ENCODE data around the gene MACROD2.

DNA sequence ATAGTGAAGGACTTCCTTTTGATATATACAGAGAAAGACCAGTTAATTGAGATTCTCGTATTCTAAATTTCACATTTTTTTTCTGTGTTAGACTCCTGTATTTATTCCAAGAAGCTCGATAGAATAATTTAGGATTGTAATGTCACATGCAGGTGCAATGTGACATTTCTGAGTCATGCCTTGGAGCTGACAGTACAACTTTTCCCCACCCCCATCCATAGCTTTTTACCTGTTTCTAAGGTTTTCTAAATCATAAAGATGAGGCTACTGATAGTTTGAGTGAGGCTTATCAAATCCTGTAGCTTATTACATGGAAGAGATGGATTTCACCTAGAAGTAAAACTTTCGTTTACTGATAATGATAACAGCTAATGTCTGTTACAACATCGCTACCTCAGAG, 304.5 kb downstream of the MACROD2 start:
- TF ChIP-seq, protein P1, sequence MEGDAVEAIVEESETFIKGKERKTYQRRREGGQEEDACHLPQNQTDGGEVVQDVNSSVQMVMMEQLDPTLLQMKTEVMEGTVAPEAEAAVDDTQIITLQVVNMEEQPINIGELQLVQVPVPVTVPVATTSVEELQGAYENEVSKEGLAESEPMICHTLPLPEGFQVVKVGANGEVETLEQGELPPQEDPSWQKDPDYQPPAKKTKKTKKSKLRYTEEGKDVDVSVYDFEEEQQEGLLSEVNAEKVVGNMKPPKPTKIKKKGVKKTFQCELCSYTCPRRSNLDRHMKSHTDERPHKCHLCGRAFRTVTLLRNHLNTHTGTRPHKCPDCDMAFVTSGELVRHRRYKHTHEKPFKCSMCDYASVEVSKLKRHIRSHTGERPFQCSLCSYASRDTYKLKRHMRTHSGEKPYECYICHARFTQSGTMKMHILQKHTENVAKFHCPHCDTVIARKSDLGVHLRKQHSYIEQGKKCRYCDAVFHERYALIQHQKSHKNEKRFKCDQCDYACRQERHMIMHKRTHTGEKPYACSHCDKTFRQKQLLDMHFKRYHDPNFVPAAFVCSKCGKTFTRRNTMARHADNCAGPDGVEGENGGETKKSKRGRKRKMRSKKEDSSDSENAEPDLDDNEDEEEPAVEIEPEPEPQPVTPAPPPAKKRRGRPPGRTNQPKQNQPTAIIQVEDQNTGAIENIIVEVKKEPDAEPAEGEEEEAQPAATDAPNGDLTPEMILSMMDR (IDR thresholded peaks at IDR 0.05; ENCODE audit: low read depth, low read length, missing input control): no peak
- TF ChIP-seq YY1 (IDR thresholded peaks at IDR 0.05) (no peak), NR2F2 (IDR thresholded peaks at IDR 0.05) (no peak), JUND (IDR thresholded peaks at IDR 0.05) (no peak)
- TF ChIP-seq, protein P2, sequence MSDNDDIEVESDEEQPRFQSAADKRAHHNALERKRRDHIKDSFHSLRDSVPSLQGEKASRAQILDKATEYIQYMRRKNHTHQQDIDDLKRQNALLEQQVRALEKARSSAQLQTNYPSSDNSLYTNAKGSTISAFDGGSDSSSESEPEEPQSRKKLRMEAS (IDR thresholded peaks at IDR 0.05): no peak
- TF ChIP-seq, protein P3, sequence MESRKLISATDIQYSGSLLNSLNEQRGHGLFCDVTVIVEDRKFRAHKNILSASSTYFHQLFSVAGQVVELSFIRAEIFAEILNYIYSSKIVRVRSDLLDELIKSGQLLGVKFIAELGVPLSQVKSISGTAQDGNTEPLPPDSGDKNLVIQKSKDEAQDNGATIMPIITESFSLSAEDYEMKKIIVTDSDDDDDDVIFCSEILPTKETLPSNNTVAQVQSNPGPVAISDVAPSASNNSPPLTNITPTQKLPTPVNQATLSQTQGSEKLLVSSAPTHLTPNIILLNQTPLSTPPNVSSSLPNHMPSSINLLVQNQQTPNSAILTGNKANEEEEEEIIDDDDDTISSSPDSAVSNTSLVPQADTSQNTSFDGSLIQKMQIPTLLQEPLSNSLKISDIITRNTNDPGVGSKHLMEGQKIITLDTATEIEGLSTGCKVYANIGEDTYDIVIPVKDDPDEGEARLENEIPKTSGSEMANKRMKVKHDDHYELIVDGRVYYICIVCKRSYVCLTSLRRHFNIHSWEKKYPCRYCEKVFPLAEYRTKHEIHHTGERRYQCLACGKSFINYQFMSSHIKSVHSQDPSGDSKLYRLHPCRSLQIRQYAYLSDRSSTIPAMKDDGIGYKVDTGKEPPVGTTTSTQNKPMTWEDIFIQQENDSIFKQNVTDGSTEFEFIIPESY (IDR thresholded peaks at IDR 0.05): no peak

Data from liver (tissue), 3 donors.